ENCODE results near the gene WNT16.

- TF ChIP-seq POLR2A (IDR thresholded peaks at IDR 0.05; ENCODE audit: low read length) (no peak), GATA1 (IDR thresholded peaks at IDR 0.05; ENCODE audit: low read depth, low read length) (no peak)
These were observed 14.5 kb downstream of the WNT16 start for GRCh38 chr7:121343302-121343701.
